IgD-negative memory B cell (primary cell): Measurements from ENCODE around the gene KDM1B. TPM values are rescaled to one million over a fixed set of nuclear protein-coding genes. Genes with fewer than 3 reads are reported as not detected.
"Not testable (repeated sequence)": the region's sequence is repeated elsewhere in the genome, so short reads cannot be mapped to it uniquely, and the experiment has no call there.

ENCODE experiments used
- H3K27ac Mint-ChIP-seq, 3 donors: one replicate each; pipeline ENCODE4 v1.8.0; 2020 to 2022; ENCODE audit warnings: mild to moderate bottlenecking in 3 of 3, mixed read lengths in 3 of 3, moderate library complexity in 1 of 3
- H3K27me3 Mint-ChIP-seq: one replicate; pipeline ENCODE4 v1.8.0; 2021; ENCODE audit warnings: mixed read lengths
- H3K36me3 Mint-ChIP-seq: one replicate; pipeline ENCODE4 v1.8.0; 2020; ENCODE audit warnings: mild to moderate bottlenecking, mixed read lengths
- H3K4me1 Mint-ChIP-seq, 3 donors: one replicate each; pipeline ENCODE4 v1.8.0; 2020 to 2022; ENCODE audit warnings: mixed read lengths in 3 of 3, mild to moderate bottlenecking in 1 of 3
- H3K4me3 Mint-ChIP-seq, 4 donors: one replicate each; pipeline ENCODE4 v1.8.0; 2020 to 2022; ENCODE audit warnings: mild to moderate bottlenecking in 4 of 4, mixed read lengths in 4 of 4, moderate library complexity in 3 of 4
- H3K9me3 Mint-ChIP-seq, 3 donors: one replicate each; pipeline ENCODE4 v1.8.0; 2020 to 2021; ENCODE audit warnings: mixed read lengths in 3 of 3, mild to moderate bottlenecking in 1 of 3
- polyA plus RNA-seq: library from polyadenylated mRNA; unstranded; fragments of 300-500 nt; fragmentation: Illumina TruSeq; gene quantifications from one replicate; pipeline ENCODE4 v1.2.3, GENCODE V29; 2021

Gene KDM1B
- polyA plus RNA-seq, 1 donor from 2014 or later, result 2.3 TPM

GRCh38 chr6:18216411-18216810 is 61.2 kb downstream of the KDM1B start:
- Mint-ChIP-seq H3K4me1 (peaks cover 24 to 38% (median 29%) of the 10 kb centered on the region in 3 donors), H3K27me3 (no peaks in the 10 kb centered on the region), H3K4me3 (peak overlapping the region in 1 of 4 donors; percentile 80), H3K36me3 (peaks cover 12% of the 10 kb centered on the region), H3K9me3 (no peaks in the 10 kb centered on the region), H3K27ac (peak overlapping the region in 2 of 3 donors; percentile 20 to 45)

- H3K4me3 Mint-ChIP-seq, result no peak overlapping the region
- no peaks in the 10 kb centered on the region for H3K9me3 Mint-ChIP-seq
- peaks cover 10% of the 10 kb centered on the region for H3K36me3 Mint-ChIP-seq
- no peaks in the 10 kb centered on the region for H3K27me3 Mint-ChIP-seq
- no peak overlapping the region for H3K27ac Mint-ChIP-seq
- peaks cover 21 to 31% (median 26%) of the 10 kb centered on the region in 3 donors for H3K4me1 Mint-ChIP-seq
Measured at GRCh38 chr6:18218233-18218632, 63.0 kb downstream of the KDM1B start.

GRCh38 chr6:18219591-18219990 is 64.4 kb downstream of the KDM1B start:
- Mint-ChIP-seq H3K36me3 (peaks cover 10% of the 10 kb centered on the region), H3K4me1 (peaks cover 15 to 21% (median 16%) of the 10 kb centered on the region in 3 donors), H3K9me3 (no peaks in the 10 kb centered on the region), H3K27ac (peak overlapping the region in 1 of 3 donors; percentile 28), H3K27me3 (no peaks in the 10 kb centered on the region), H3K4me3 (no peak overlapping the region)

- Mint-ChIP-seq H3K36me3 (peaks cover 7% of the 10 kb centered on the region), H3K4me3 (no peak overlapping the region), H3K9me3 (no peaks in the 10 kb centered on the region), H3K27ac (peak overlapping the region in 1 of 3 donors; percentile 54), H3K4me1 (peaks cover 3 to 7% (median 4%) of the 10 kb centered on the region in 3 donors), H3K27me3 (no peaks in the 10 kb centered on the region)
Measured at GRCh38 chr6:18221288-18221615, 66.0 kb downstream of the KDM1B start.

- H3K4me1 Mint-ChIP-seq, H3K27me3 Mint-ChIP-seq, H3K4me3 Mint-ChIP-seq, H3K27ac Mint-ChIP-seq, H3K9me3 Mint-ChIP-seq: not testable (repeated sequence)
- peaks cover 12% of the 10 kb centered on the region for H3K36me3 Mint-ChIP-seq
Measured at GRCh38 chr6:18226451-18227105, 71.4 kb downstream of the KDM1B start.

- peaks cover 12% of the 10 kb centered on the region for H3K36me3 Mint-ChIP-seq
- H3K27ac Mint-ChIP-seq, result peak overlapping the region in 1 of 3 donors; percentile 86
- H3K9me3 Mint-ChIP-seq, result peaks cover 10 to 14% (median 10%) of the 10 kb centered on the region in 3 donors
Measured at GRCh38 chr6:18227166-18227565, 71.9 kb downstream of the KDM1B start.

GRCh38 chr6:18228590-18228989 is 73.4 kb downstream of the KDM1B start:
- not testable (repeated sequence) for H3K4me3 Mint-ChIP-seq, H3K4me1 Mint-ChIP-seq, H3K27me3 Mint-ChIP-seq
- Mint-ChIP-seq H3K9me3 (peaks cover 10 to 18% (median 16%) of the 10 kb centered on the region in 3 donors), H3K36me3 (peaks cover 20% of the 10 kb centered on the region), H3K27ac (peak overlapping the region in 1 of 3 donors; percentile 50)

More at GRCh38 chr6:18227166-18227565, 71.9 kb downstream of the KDM1B start:
- H3K27me3 Mint-ChIP-seq, H3K4me1 Mint-ChIP-seq, H3K4me3 Mint-ChIP-seq: not testable (repeated sequence)

- Mint-ChIP-seq H3K36me3 (peaks cover 33% of the 10 kb centered on the region), H3K4me3 (peak overlapping the region in 1 of 4 donors; percentile 21), H3K9me3 (peaks cover 13 to 24% (median 18%) of the 10 kb centered on the region in 3 donors)
- H3K27ac Mint-ChIP-seq, H3K4me1 Mint-ChIP-seq, H3K27me3 Mint-ChIP-seq: not testable (repeated sequence)
Measured at GRCh38 chr6:18231856-18232255, 76.6 kb downstream of the KDM1B start.

GRCh38 chr6:18233770-18234169 is 78.5 kb downstream of the KDM1B start:
- H3K27ac Mint-ChIP-seq, result not testable (repeated sequence)
- peaks cover 37% of the 10 kb centered on the region for H3K36me3 Mint-ChIP-seq

GRCh38 chr6:18234564-18234963 is 79.3 kb downstream of the KDM1B start:
- Mint-ChIP-seq H3K4me1 (peaks cover 0 to 8% (median 4%) of the 10 kb centered on the region in 3 donors), H3K27ac (peak overlapping the region in 1 of 3 donors; percentile 17), H3K4me3 (no peak overlapping the region), H3K27me3 (no peaks in the 10 kb centered on the region), H3K9me3 (peaks cover 13 to 16% (median 15%) of the 10 kb centered on the region in 3 donors), H3K36me3 (peaks cover 37% of the 10 kb centered on the region)

More at GRCh38 chr6:18233770-18234169, 78.5 kb downstream of the KDM1B start:
- H3K4me1 Mint-ChIP-seq, H3K27me3 Mint-ChIP-seq, H3K4me3 Mint-ChIP-seq: not testable (repeated sequence)
- peaks cover 13 to 24% (median 18%) of the 10 kb centered on the region in 3 donors for H3K9me3 Mint-ChIP-seq

GRCh38 chr6:18235524-18235923 is 80.3 kb downstream of the KDM1B start:
- H3K27ac Mint-ChIP-seq, result peak overlapping the region in 1 of 3 donors; percentile 57
- no peaks in the 10 kb centered on the region for H3K27me3 Mint-ChIP-seq
- H3K36me3 Mint-ChIP-seq, result peaks cover 34% of the 10 kb centered on the region
- peaks cover 0 to 8% (median 4%) of the 10 kb centered on the region in 3 donors for H3K4me1 Mint-ChIP-seq
- no peak overlapping the region for H3K4me3 Mint-ChIP-seq
- peaks cover 11 to 14% (median 13%) of the 10 kb centered on the region in 3 donors for H3K9me3 Mint-ChIP-seq

GRCh38 chr6:18237167-18237566 is 81.9 kb downstream of the KDM1B start:
- no peaks in the 10 kb centered on the region for H3K27me3 Mint-ChIP-seq
- H3K36me3 Mint-ChIP-seq, result peaks cover 24% of the 10 kb centered on the region
- H3K4me1 Mint-ChIP-seq, result peaks cover 4 to 8% (median 5%) of the 10 kb centered on the region in 3 donors
- H3K4me3 Mint-ChIP-seq, result no peak overlapping the region
- no peak overlapping the region for H3K27ac Mint-ChIP-seq
- H3K9me3 Mint-ChIP-seq, result peaks cover 4 to 14% (median 4%) of the 10 kb centered on the region in 3 donors

GRCh38 chr6:18240230-18240629 is 85.0 kb downstream of the KDM1B start:
- Mint-ChIP-seq H3K27ac (peak overlapping the region in 1 of 3 donors; percentile 64), H3K27me3 (no peaks in the 10 kb centered on the region), H3K36me3 (peaks cover 14% of the 10 kb centered on the region), H3K9me3 (no peaks in the 10 kb centered on the region), H3K4me1 (peaks cover 2 to 10% (median 5%) of the 10 kb centered on the region in 3 donors), H3K4me3 (no peak overlapping the region)

- no peaks in the 10 kb centered on the region for H3K27me3 Mint-ChIP-seq
- H3K36me3 Mint-ChIP-seq, result peaks cover 10% of the 10 kb centered on the region
- H3K4me1 Mint-ChIP-seq, result peaks cover 2 to 13% (median 5%) of the 10 kb centered on the region in 3 donors
- H3K27ac Mint-ChIP-seq, result peak overlapping the region in 1 of 3 donors; percentile 5
- H3K4me3 Mint-ChIP-seq, result no peak overlapping the region
- no peaks in the 10 kb centered on the region for H3K9me3 Mint-ChIP-seq
Measured at GRCh38 chr6:18241208-18242038, 86.2 kb downstream of the KDM1B start.

- Mint-ChIP-seq H3K27ac (no peak overlapping the region), H3K36me3 (peaks cover 13% of the 10 kb centered on the region), H3K4me1 (peaks cover 5 to 15% (median 7%) of the 10 kb centered on the region in 3 donors), H3K9me3 (no peaks in the 10 kb centered on the region), H3K4me3 (no peak overlapping the region), H3K27me3 (no peaks in the 10 kb centered on the region)
Measured at GRCh38 chr6:18242062-18242851, 87.0 kb downstream of the KDM1B start.
